Stomach (tissue), 9 donors: ENCODE measurements around the gene ZMIZ1. TPM values are rescaled to one million over a fixed set of nuclear protein-coding genes. Genes with fewer than 3 reads are reported as not detected.

Source experiments
- DNase-seq, 2 donors: peaks; one replicate each; pipeline versions ENCODE4 v3.0.0 to v3.0.0-alpha.2; 2013 to 2019
- H3K27ac ChIP-seq, 5 donors: fragments of 200-600 bp in 4 of 5; sonication (generic) in 4 of 5; one replicate each; pipeline ENCODE4 v1.5.1; 2013 to 2019; ENCODE audit warnings: mild to moderate bottlenecking in 1 of 5, moderate library complexity in 1 of 5
- H3K27me3 ChIP-seq, 3 donors: fragments of 200-600 bp; sonication (generic); one replicate each; pipeline ENCODE4 v1.5.1; 2017 to 2019; ENCODE audit warnings: mixed run types in 1 of 3
- H3K36me3 ChIP-seq, 4 donors: fragments of 200-600 bp; sonication (generic); 1 replicate in 3 of 4; 2 replicates in 1 of 4; pipeline ENCODE4 v1.5.1; 2016 to 2019
- H3K4me1 ChIP-seq, 4 donors: fragments of 200-600 bp; sonication (generic); one replicate each; pipeline ENCODE4 v1.5.1; 2016 to 2019
- H3K4me3 ChIP-seq, 4 donors: fragments of 200-600 bp; sonication (generic) in 3 of 4; one replicate each; pipeline ENCODE4 v1.5.1; 2016 to 2019; ENCODE audit warnings: mild to moderate bottlenecking in 1 of 4
- H3K9me3 ChIP-seq, 4 donors: fragments of 200-600 bp; sonication (generic); one replicate each; pipeline ENCODE4 v1.5.1; 2016 to 2019
- CTCF ChIP-seq, 7 experiments: fragments of 450-650 bp in 4 of 7; fragments of 200-600 bp in 3 of 7; sonication (generic) in 3 of 7; IDR thresholded peaks; one replicate each; pipeline ENCODE4 v1.5.1; 2016 to 2019; ENCODE audit warnings: antibody characterized with exemption in 7 of 7, control low read depth in 2 of 7, mild to moderate bottlenecking in 1 of 7
- EP300 ChIP-seq: sonication (generic); formaldehyde crosslinking; IDR thresholded peaks from one replicate; pipeline ENCODE4 v1.6.1; 2017; ENCODE audit warnings: antibody characterized with exemption
- POLR2A ChIP-seq, 4 donors: fragments of 450-650 bp; IDR thresholded peaks; one replicate each; pipeline ENCODE4 v1.6.1; 2016; ENCODE audit warnings: antibody characterized with exemption in 4 of 4, control low read depth in 2 of 4, mild to moderate bottlenecking in 1 of 4, moderate library complexity in 1 of 4
- POLR2AphosphoS5 ChIP-seq, 3 donors: sonication (generic); formaldehyde crosslinking; IDR thresholded peaks; one replicate each; pipeline ENCODE4 v1.6.1; 2016; ENCODE audit warnings: antibody characterized with exemption in 3 of 3
- WGBS, 5 donors: extraction: QIAGEN DNeasy Blood & Tissue Kit in 3 of 5; methylation state at CpG; one replicate each; pipeline versions ENCODE4 v1.1.5 to v1.1.7; 2013 to 2018; 5-methylcytosine and 5-hydroxymethylcytosine counted together
- intact Hi-C: fragments of 100-400 bp; cut with DNase I; formaldehyde crosslinking; loops from one replicate; pipeline ENCODE4 v1.15.1; 2023; ENCODE audit warnings: low total_unique reads
- polyA plus RNA-seq, 3 donors: library from polyadenylated mRNA; stranded (reverse); fragments of 200-250 nt; gene quantifications; one replicate each; pipeline ENCODE4 v1.2.3, GENCODE V29; 2013
- total RNA-seq, 5 donors: library from RNA; depleted of rRNA; stranded (reverse); fragments of >200 nt; gene quantifications; one replicate each; pipeline versions ENCODE4 v1.1.0 to v1.2.3, GENCODE V29; 2014 to 2016
- donor health status: healthy with polysubstance abuse.
- donor health status: Bipolar disorder and iron deficiency.
- donor health status: healthy.

The ZMIZ1 gene
- total and polyA plus RNA-seq, 8 donors = 17.7 to 103 (median 26.3) TPM

- Histone ChIP-seq H3K36me3 (peaks cover 14 to 79% (median 69%) of the 10 kb centered on the region in 4 donors), H3K4me1 (peaks cover 14 to 78% (median 47%) of the 10 kb centered on the region in 4 donors), H3K27me3 (no peaks in the 10 kb centered on the region), H3K9me3 (no peaks in the 10 kb centered on the region), H3K27ac (no peak overlapping the region), H3K4me3 (no peak overlapping the region)
- no peak for DNase-seq
- intact Hi-C loops = no loop called here
- WGBS, 5 donors = 86 to 100% (median 92%) methylated on average over 3 of the region's 3 CpGs
- TF ChIP-seq CTCF (IDR thresholded peaks at IDR 0.05) (no peak), POLR2A (IDR thresholded peaks at IDR 0.05) (no peak), EP300 (no peak), POLR2AphosphoS5 (IDR thresholded peaks at IDR 0.05) (no peak)
Measured at GRCh38 chr10:79232864-79233263, 164.1 kb downstream of the ZMIZ1 start.

- H3K4me3 ChIP-seq = no peak overlapping the region
- TF ChIP-seq POLR2AphosphoS5 (IDR thresholded peaks at IDR 0.05) = no peak
- no peak for TF ChIP-seq EP300
- no peak for TF ChIP-seq CTCF (IDR thresholded peaks at IDR 0.05)
- TF ChIP-seq POLR2A (IDR thresholded peaks at IDR 0.05) = no peak
- H3K9me3 ChIP-seq = no peaks in the 10 kb centered on the region
- H3K27me3 ChIP-seq = no peaks in the 10 kb centered on the region
- peaks cover 5 to 64% (median 54%) of the 10 kb centered on the region in 4 donors for H3K36me3 ChIP-seq
- peaks cover 27 to 87% (median 56%) of the 10 kb centered on the region in 4 donors for H3K4me1 ChIP-seq
- WGBS, 5 donors = 86 to 92% (median 88%) methylated on average over 7 to 8 of the region's 8 CpGs
- peak overlapping the region in 2 of 5 donors; percentile 16 to 36 for H3K27ac ChIP-seq
- intact Hi-C loops = no loop called here
- no peak for DNase-seq
Measured at GRCh38 chr10:79234391-79235315, 165.9 kb downstream of the ZMIZ1 start.

GRCh38 chr10:79235765-79236432 is 167.1 kb downstream of the ZMIZ1 start:
- TF ChIP-seq POLR2AphosphoS5 (IDR thresholded peaks at IDR 0.05) = no peak
- TF ChIP-seq EP300 = no peak
- no peak for TF ChIP-seq POLR2A (IDR thresholded peaks at IDR 0.05)
- TF ChIP-seq CTCF (IDR thresholded peaks at IDR 0.05) = no peak
- no peaks in the 10 kb centered on the region for H3K9me3 ChIP-seq
- WGBS, 5 donors = 66 to 83% (median 73%) methylated on average over 8 to 10 of the region's 10 CpGs
- no peak for DNase-seq
- peaks cover 0 to 52% (median 41%) of the 10 kb centered on the region in 4 donors for H3K36me3 ChIP-seq
- H3K4me1 ChIP-seq = peaks cover 30 to 89% (median 57%) of the 10 kb centered on the region in 4 donors
- no peak overlapping the region for H3K4me3 ChIP-seq
- intact Hi-C loops = no loop called here
- no peaks in the 10 kb centered on the region for H3K27me3 ChIP-seq
- H3K27ac ChIP-seq = peak overlapping the region in 3 of 5 donors; percentile 16 to 36 (median 28)

GRCh38 chr10:79236433-79236765 is 167.6 kb downstream of the ZMIZ1 start:
- H3K4me1 ChIP-seq = peaks cover 32 to 94% (median 59%) of the 10 kb centered on the region in 4 donors

More at GRCh38 chr10:79236433-79236765, 167.6 kb downstream of the ZMIZ1 start:
- H3K4me3 ChIP-seq = no peak overlapping the region
- H3K9me3 ChIP-seq = no peaks in the 10 kb centered on the region
- H3K36me3 ChIP-seq = peaks cover 0 to 47% (median 36%) of the 10 kb centered on the region in 4 donors
- no peaks in the 10 kb centered on the region for H3K27me3 ChIP-seq
- peak overlapping the region in 3 of 5 donors; percentile 16 to 36 (median 28) for H3K27ac ChIP-seq
- TF ChIP-seq POLR2AphosphoS5 (IDR thresholded peaks at IDR 0.05) (no peak), POLR2A (IDR thresholded peaks at IDR 0.05) (no peak), CTCF (IDR thresholded peaks at IDR 0.05) (no peak), EP300 (no peak)
- DNase-seq = no peak
- WGBS, 5 donors = 71 to 90% (median 87%) methylated on average over 9 of the region's 9 CpGs
- intact Hi-C loops = no loop called here
